OCI-LY7 (cell line): ENCODE measurements around the gene SELENOV. TPM values are rescaled to one million over a fixed set of nuclear protein-coding genes. Genes with fewer than 3 reads are reported as not detected.

Source experiments
- BruUV-seq: library from RNA; stranded (reverse); fragments of 400-500 nt; replicated peaks from 2 replicates; lab custom pipeline; 2021; lab: Mats Ljungman, UMichigan
- CTCF ChIA-PET: fragments of 300-600 bp; sonication (Branson Sonifier 250); formaldehyde crosslinking; loops from one replicate; lab custom pipeline; 2022; ENCODE audit warnings: antibody characterized with exemption; ENCODE audit not compliant: unreplicated experiment; lab: Charles Lee
- POLR2A ChIA-PET: fragments of 300-600 bp; sonication (Branson Sonifier 250); formaldehyde crosslinking; loops from one replicate; lab custom pipeline; 2022; ENCODE audit warnings: antibody characterized with exemption; lab: Charles Lee
- DNase-seq: peaks from one replicate; pipeline ENCODE4 v3.0.0-alpha.2; 2015; ENCODE audit warnings: low spot score
- H2AFZ ChIP-seq: fragments of 200-600 bp; sonication (generic), shearing (Covaris generic); 2 replicates; pipeline ENCODE4 v1.6.1; 2014; ENCODE audit warnings: mild to moderate bottlenecking, antibody characterized with exemption, low read length, moderate library complexity
- H3K27ac ChIP-seq: fragments of 200-600 bp; sonication (generic); 2 replicates; pipeline ENCODE4 v1.5.1; 2014; ENCODE audit warnings: mixed run types, low read depth, mild to moderate bottlenecking, moderate library complexity, low read length, inconsistent platforms; ENCODE audit not compliant: poor library complexity, severe bottlenecking
- H3K36me3 ChIP-seq: fragments of 200-600 bp; sonication (generic); 2 replicates; pipeline ENCODE4 v1.6.1; 2014; ENCODE audit warnings: mild to moderate bottlenecking, antibody characterized with exemption, low read length, moderate library complexity, mixed read lengths; ENCODE audit not compliant: insufficient read depth
- H3K4me1 ChIP-seq: fragments of 200-600 bp; sonication (generic); 2 replicates; pipeline ENCODE4 v1.5.1; 2014; ENCODE audit warnings: mild to moderate bottlenecking, low read length; ENCODE audit not compliant: insufficient read depth, poor library complexity, severe bottlenecking
- H3K4me2 ChIP-seq: fragments of 200-600 bp; sonication (generic); 2 replicates; pipeline ENCODE4 v1.6.1; 2014; ENCODE audit warnings: mild to moderate bottlenecking, low read length
- H3K4me3 ChIP-seq: fragments of 200-600 bp; sonication (generic); 2 replicates; pipeline ENCODE4 v1.5.1; 2014; ENCODE audit warnings: mild to moderate bottlenecking, low read depth, low read length; ENCODE audit not compliant: poor library complexity, severe bottlenecking
- H3K79me2 ChIP-seq: fragments of 200-600 bp; sonication (generic); 2 replicates; pipeline ENCODE4 v1.6.1; 2016; ENCODE audit warnings: low read depth, mild to moderate bottlenecking, low read length, moderate library complexity, mixed read lengths; ENCODE audit not compliant: insufficient read depth
- H3K9me2 ChIP-seq: fragments of 200-600 bp; sonication (generic); 2 replicates; pipeline ENCODE4 v1.6.1; 2016; ENCODE audit warnings: mild to moderate bottlenecking, low read length, mixed read lengths; ENCODE audit not compliant: insufficient read depth
- H3K9me3 ChIP-seq: fragments of 200-600 bp; sonication (generic); 2 replicates; pipeline ENCODE4 v1.6.1; 2014; ENCODE audit warnings: mild to moderate bottlenecking, mixed run types, low read length, mixed read lengths
- H4K20me1 ChIP-seq: fragments of 200-600 bp; sonication (generic); 2 replicates; pipeline ENCODE4 v1.6.1; 2014; ENCODE audit warnings: mild to moderate bottlenecking, antibody characterized with exemption, low read length, moderate library complexity, mixed read lengths; ENCODE audit not compliant: insufficient read depth
- EZH2phosphoT487 ChIP-seq: fragments of 200-600 bp; sonication (generic); IDR thresholded peaks from 2 replicates; pipeline ENCODE4 v1.6.1; 2018; ENCODE audit warnings: low read depth, borderline replicate concordance, mild to moderate bottlenecking, mixed run types, antibody characterized with exemption, low read length, moderate library complexity, mixed read lengths
- intact Hi-C: fragments of 100-400 bp; cut with micrococcal nuclease; formaldehyde crosslinking; loops from one replicate; pipeline ENCODE4 v1.10.0; 2022; ENCODE audit not compliant: unreplicated experiment
- total RNA-seq, 2 experiments: library from RNA; depleted of rRNA in 1 of 2; stranded (reverse); fragments of >200 nt in 1 of 2; shearing (Covaris generic) in 1 of 2; gene quantifications; 2 replicates each; pipeline ENCODE4 v1.2.3, GENCODE V29; 2014 to 2022
- TF ChIP-seq, protein P1 (sequence below): fragments of 200-600 bp; sonication (generic); conservative IDR thresholded peaks from 2 replicates; pipeline ENCODE4 v1.5.1; 2014; ENCODE audit warnings: mild to moderate bottlenecking, antibody characterized with exemption, low read length, moderate library complexity, mixed read lengths

The SELENOV gene
- total RNA-seq, 2 experiments from 2014 or later: not detected

DNA sequence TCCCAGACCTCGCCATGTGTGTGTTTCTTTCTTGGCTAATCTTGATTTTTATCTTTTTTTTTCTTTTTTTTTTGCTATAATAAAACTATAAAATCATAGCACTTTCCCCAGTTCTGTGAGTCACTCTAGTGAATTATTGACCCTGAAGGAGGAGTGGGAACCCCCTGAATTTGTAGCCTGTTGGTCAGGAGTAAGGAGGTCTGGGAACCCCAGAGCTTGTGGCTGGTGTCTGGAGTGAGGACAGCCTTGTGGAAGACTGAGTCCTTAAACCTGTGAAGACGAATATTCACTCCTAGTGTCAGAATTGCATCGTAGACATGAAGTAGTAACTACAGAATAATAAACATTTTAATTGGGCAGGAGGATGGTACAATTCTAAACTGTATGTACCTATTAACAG lies 10.3 kb downstream of the SELENOV start:
- no peak for DNase-seq
- intact Hi-C loops: no loop called here
- POLR2A ChIA-PET: no interaction called here

DNA sequence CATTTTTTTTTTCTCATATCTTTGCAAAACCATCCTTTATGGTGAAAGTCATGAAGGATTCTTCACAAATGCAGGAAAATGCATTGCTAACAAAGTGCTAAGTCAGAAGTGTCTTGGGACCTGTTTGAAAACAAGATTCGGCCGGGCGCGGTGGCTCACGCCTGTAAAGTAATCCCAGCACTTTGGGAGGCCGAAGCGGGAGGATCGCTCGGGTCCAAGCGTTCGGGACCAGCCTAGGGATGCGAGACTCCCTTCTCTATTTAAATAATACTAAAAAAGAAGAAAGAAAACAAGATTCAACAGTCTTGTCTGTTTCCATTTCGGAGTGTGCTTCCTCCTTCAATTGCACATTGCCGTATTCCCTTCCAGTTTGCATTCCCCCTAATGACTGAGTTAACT lies 16.9 kb downstream of the SELENOV start:
- no peaks in the 10 kb centered on the region for H3K9me2 ChIP-seq
- no peaks in the 10 kb centered on the region for H3K9me3 ChIP-seq
- POLR2A ChIA-PET: interaction anchor here (0.6 to 3.9 kb wide), 4 partner anchors 11 to 514 kb away, joined by 3 to 10 read pairs (median 4); partner anchors contain the start of gene RPS16
- H3K79me2 ChIP-seq: peaks cover 14% of the 10 kb centered on the region; the same call in 1 of the 2 replicates
- peak overlapping the region; percentile 89 for H3K4me3 ChIP-seq
- TF ChIP-seq EZH2phosphoT487: no peak
- TF ChIP-seq, protein P1, sequence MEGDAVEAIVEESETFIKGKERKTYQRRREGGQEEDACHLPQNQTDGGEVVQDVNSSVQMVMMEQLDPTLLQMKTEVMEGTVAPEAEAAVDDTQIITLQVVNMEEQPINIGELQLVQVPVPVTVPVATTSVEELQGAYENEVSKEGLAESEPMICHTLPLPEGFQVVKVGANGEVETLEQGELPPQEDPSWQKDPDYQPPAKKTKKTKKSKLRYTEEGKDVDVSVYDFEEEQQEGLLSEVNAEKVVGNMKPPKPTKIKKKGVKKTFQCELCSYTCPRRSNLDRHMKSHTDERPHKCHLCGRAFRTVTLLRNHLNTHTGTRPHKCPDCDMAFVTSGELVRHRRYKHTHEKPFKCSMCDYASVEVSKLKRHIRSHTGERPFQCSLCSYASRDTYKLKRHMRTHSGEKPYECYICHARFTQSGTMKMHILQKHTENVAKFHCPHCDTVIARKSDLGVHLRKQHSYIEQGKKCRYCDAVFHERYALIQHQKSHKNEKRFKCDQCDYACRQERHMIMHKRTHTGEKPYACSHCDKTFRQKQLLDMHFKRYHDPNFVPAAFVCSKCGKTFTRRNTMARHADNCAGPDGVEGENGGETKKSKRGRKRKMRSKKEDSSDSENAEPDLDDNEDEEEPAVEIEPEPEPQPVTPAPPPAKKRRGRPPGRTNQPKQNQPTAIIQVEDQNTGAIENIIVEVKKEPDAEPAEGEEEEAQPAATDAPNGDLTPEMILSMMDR: no peak
- DNase-seq: no peak
- peaks cover 3% of the 10 kb centered on the region; the same call in 1 of the 2 replicates for H3K36me3 ChIP-seq
- CTCF ChIA-PET: interaction anchor here (0.9 kb wide), 1 partner anchor 92 kb away, joined by 4 read pairs; no protein-coding TSS in a partner anchor
- no TSS peak for BruUV-seq
- H3K4me2 ChIP-seq: peak overlapping the region; percentile 98
- H4K20me1 ChIP-seq: no peaks in the 10 kb centered on the region
- intact Hi-C loops: loop anchor here (1.0 to 10.0 kb wide), 5 partner anchors 33 to 407 kb away; partner anchors contain the start of genes DLL3, MED29, PAF1 and PAK4
- peak overlapping the region; percentile 71; the same call in 1 of the 2 replicates for H2AFZ ChIP-seq
- H3K27ac ChIP-seq: no peak overlapping the region
- H3K4me1 ChIP-seq: peaks cover 27% of the 10 kb centered on the region

More for the DNA sequence above, 10.3 kb downstream of the SELENOV start:
- CTCF ChIA-PET: interaction anchor here (0.9 kb wide), 1 partner anchor 22 kb away, joined by 4 read pairs; no protein-coding TSS in a partner anchor
- Histone ChIP-seq H3K4me2 (no peak overlapping the region), H2AFZ (no peak overlapping the region), H3K27ac (no peak overlapping the region), H4K20me1 (no peaks in the 10 kb centered on the region), H3K9me3 (no peaks in the 10 kb centered on the region), H3K4me3 (no peak overlapping the region), H3K36me3 (peaks cover 3% of the 10 kb centered on the region; the same call in 1 of the 2 replicates), H3K4me1 (peaks cover 2% of the 10 kb centered on the region), H3K9me2 (no peaks in the 10 kb centered on the region), H3K79me2 (no peaks in the 10 kb centered on the region)
- TF ChIP-seq, protein P1: no peak
- TF ChIP-seq EZH2phosphoT487: no peak
- no TSS peak for BruUV-seq
